LoVo (cell line): ENCODE measurements around the gene NFIA.
A peak's percentile ranks its signal among the peaks of the same experiment; 100 is the strongest.
"Not testable (repeated sequence)": the region's sequence is repeated elsewhere in the genome, so short reads cannot be mapped to it uniquely, and the experiment has no call there.

ENCODE experiments used
- DNase-seq: peaks from one replicate; pipeline ENCODE4 v3.0.0-alpha.2; 2016; ENCODE audit warnings: low spot score

NFIA gene

DNA sequence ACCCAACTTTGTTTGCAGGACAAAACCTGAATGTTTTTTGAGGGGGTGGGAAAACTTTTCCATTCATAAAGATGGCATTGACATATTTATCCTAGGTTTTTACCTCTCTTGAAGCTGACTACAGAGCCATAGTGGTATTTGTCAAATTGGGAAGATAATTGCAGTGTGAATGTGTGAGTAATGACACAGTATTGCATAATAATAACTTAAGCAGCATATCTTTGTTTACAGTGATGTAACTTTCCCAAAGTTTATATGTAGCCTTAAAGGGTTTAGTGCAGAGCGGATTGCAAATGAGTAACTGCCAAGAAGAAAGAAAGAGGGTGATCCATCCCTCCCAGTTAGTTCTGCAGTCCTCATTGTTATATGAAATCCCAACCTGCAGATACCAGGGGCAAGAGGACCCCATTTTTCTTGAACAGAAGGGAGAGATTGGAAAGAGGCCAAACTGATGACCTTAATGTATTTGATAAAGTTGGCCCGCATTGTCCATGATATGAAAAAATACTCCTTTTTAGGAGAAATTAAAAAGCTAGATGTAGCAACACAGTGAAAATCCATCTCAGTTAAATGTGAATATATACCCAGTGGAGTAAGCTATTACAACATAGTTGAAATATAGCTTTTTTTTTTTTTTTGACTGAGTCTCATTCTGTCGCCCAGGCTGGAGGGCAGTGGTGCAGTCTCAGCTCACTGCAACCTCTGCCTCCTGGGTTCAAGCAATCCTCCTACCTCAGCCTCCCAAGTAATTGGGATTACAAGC, 23.7 kb upstream of the NFIA start:
- DNase-seq = no peak

DNA sequence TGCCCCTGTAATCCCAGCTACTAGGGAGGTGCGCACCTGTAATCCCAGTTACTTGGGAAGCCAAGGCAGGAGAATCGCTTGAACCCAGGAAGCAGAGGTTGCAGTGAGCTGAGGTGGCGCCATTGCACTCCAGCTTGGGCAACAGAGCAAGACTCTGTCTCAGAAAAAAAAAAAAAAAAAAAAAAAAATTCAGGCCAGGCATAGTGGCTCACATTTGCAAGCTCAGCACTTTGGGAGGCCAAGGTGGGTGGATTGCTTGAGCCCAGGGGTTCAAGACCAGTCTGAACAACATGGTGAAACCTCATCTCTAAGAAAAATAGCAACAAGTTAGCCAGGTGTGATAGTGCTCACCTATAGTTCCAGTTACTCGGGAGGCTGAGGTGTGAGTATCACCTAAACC, 20.8 kb upstream of the NFIA start:
- not testable (repeated sequence) for DNase-seq

DNA sequence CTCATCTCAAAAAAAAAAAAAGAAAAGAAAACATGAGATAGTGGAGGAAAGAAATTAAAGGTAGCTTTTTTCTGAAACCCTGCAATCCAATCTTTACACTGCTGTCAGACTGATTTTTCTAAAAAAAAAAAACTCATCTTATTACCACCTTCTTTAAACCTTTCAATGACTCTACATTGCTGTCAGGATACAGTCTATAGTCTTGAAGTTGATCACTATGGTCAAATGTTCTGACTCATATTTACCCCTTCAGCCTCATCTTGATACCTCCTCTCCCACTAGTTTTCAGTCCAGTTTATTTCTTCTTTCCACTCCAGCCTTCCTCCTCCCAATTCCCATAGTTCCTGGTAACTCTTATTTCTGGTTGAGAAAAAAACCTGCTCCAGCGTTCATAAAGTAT, 17.7 kb upstream of the NFIA start:
- no peak for DNase-seq

DNA sequence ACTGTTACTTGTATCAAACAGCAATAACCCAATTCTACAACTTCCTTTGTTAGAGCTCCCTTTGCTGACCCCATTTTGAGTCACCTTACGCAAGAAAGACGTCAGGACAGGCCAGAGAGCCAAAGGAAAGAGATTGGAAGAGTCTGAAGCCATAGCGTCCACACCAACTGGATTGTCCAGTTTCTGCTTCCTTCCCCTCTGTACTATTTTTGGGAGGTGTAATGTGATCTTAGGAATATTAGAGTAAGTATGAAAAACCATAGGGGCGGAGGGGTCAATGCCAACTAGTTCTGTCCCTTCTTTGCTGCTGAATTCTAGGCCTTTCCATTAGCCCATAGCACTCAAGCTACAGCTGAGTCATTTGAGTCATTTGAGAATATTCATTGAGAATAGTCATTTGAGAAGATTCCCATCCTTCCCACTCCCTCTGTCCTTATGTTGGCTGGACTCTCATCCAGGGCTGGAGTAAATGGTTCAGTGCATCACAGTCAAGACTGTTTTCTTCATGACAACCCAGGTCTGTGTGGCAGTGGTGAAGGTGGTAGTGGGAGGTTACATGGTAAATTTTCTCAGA, 14.8 kb upstream of the NFIA start:
- DNase-seq = no peak

DNA sequence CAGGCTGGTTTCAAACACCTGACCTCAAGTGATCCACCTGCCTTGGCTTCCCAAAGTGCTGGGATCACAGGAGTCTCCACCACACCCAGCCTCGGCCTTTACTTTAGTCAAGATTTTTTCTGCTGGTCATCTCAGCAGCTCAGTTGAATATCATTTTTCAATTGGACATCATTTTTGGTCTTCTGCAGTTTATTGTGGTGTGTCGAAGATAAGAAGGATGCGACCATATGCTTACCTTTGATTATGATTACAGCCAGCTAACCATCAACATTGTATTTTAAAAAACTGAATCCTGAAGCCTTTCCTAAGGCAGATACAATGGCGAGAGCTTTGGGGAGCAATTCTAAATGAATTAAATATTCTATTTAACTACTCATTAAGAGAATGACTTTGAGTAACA, 12.3 kb upstream of the NFIA start:
- DNase-seq = no peak

DNA sequence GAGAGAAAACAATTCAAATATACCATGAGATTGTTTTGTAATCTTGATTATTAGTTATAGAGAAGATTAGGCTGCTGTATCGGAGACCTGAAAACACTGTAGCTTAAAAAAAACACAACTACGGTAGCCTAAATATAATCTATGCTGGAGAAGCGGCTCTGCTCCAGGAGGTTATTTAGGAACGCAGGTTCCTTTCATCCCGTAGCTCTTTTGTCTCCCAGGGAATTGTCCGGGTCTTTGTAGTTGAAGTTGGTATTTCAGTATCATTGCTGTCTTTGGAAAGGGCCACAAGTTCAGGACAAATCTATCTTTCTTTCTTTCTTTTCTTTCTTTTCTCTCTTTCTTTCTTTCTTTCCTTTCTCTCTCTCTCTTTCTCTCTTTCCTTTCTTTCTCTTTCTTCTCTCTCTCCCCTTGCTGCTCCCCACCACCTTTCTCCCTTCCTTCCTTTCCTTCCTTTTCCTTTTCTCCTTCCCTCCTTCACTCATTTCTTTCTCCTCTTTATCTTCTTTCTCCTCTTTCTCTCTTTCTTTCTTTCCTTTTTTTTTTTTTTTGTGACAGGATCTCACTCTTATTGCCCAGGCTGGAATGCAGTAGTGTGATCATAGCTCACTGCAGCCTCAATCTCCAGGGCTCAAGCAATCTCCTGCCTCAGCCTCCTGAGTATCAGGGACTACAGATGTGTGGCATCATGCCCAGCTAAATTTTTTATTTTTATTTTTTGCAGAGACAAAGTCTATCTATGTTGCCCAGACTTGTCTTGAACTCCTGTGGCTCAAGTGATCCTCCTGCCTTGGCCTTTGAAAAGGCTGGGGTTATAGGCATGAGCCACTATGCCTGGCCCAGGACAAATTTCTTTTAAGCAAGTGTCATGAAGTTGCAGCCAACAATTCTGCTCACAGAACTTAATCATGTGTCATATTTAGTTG, 10.9 kb upstream of the NFIA start:
- DNase-seq = no peak

DNA sequence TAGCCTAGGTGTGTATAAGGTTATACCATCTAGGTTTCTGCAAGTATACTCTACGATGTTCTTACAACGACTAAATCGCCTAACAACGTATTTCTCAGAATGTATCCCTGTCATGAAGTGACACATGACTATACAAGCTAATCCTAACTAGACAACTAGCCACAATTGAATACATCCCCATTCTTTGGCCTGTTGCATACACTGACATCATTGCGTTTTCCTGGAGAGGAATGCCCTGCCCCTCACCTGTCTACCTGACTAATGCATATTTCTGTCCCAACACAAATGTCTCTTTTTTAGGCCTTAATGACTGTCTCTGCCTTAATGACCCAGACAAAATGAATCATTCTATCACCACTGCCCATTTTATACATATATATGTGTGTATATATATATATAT, 8.5 kb upstream of the NFIA start:
- DNase-seq = no peak

DNA sequence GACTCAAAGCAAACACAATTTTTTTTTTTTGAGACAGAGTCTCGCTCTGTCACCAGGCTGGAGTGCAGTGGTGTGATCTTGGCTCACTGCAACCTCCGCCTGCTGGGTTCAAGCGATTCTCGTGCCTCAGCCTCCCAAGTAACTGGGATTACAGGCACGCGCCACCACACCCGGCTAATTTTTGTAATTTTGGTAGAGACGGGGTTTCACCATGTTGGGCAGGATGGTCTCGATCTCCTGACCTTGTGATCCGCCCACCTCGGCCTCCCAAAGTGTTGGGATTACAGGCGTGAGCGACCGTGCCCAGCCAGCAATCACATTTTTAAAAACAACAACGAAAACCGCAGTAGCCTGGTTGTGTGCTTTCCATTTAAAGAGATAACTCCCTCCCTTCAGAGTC, 6.5 kb upstream of the NFIA start:
- DNase-seq = not testable (repeated sequence)

DNA sequence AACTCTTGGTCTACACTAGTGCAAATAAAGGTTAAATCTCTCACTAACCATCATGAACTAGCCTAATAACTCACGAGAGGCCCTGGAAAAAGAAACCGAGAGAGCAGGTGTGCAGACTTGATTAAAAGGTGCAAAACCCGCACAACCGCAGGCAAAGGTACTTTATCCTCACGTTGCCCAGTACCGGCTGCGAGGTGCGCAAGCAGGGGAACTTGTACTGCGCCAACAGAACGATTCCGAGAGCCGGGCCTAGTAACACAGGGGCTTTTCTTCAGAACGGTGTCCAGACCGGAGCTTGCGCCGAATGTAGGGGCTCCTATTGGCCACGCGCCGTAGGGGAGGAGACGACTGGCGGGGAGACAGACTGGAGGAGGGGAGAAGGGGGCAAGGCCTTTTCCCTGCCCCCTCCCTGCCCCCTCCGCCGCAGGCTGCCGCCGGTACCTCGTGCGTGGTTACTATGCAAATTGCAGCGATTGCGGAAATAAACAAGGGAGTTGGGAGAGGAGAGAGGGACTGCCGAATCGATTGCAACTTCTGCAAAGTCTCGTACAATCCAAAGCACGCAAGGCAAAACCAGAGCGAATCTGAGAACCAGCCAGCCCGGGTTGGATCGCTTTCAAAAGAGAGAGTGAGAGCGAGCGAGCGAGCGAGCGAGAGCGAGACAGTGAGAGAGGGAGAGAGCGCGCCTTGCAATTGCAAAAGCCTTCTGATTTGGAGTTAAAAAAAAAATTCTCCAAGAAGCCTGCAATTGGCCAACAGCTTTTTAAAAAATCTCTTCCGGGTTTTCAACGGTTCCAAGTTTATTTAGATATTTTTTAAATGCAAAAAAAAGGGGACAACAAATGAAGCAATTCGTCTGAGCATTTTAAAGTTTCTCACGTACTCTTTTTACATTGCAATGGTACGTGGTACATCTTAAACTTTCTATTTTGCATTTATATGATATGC, 5.4 kb upstream of the NFIA start:
- DNase-seq = peak; percentile 92

DNA sequence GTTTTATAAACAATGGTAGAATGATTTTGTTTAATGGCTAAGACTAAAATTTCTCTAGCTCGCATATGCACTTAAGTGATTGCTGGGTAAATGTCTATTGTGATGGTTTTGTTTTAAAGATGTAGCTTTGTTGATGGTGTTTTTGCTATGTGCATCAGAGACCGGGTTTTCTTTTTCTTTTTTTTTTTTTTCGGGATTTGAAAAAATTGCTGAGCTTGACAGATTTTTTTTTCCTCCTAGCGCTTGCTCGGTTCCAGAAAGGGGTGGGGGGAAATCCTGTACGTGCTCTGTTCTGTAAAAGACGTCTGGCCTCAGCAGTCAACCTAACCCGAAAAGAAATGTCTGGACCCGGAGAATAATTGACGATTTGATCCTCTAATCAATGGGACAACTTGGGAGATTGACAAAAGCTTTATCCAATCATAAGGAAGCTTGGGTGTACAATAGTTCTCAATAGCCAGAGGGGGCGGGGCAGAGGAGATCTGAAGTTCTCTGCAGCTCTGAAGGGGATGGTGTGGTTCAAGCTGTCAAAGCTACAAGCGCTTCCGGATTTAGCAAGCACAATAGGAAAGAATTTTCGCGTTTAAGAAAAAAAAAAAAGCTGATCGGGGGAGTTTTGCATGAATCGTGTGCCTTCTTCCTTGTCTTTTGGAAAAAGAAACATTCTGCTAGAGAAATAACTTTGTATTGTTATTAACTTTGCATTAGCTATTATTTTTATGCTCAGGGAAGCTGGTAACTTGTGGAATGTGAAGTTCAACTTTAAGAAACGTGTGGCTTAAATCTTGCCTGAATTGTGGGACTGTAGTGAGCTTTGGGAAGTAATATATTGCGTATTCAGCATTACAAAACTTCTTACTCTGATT, 4.5 kb upstream of the NFIA start:
- DNase-seq = peak; percentile 98

DNA sequence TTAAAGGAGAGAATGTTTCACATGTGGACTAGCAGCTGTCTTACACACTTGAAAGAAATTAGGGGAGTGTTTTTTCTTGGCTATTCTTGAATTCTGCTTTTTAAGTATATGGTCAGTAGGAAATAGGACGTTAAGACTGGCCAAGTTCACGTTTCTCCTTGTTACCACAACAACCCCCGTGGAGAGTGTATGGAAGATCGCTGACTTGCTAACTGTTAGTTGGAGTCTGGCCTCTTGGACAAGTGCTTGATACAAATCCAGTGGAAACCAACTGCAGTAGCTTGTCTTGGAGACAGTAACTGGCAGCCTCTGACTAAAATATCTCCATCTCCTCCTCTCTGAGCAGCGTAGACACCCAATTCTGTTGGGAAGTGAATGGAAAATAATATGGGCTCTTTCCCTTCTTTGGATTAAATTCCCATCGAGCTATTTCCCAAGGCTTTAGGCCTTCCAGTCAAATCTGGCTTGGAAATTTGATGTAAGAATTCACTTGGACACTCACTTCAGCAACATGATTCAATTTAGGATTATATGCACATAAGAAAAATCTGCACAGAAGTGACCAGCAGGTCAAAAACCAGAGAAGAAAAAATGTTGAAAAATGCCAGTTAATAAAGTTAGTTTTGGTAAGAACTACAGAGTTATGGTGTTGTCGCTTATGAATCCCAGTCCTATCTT, 3.6 kb upstream of the NFIA start:
- DNase-seq = no peak

DNA sequence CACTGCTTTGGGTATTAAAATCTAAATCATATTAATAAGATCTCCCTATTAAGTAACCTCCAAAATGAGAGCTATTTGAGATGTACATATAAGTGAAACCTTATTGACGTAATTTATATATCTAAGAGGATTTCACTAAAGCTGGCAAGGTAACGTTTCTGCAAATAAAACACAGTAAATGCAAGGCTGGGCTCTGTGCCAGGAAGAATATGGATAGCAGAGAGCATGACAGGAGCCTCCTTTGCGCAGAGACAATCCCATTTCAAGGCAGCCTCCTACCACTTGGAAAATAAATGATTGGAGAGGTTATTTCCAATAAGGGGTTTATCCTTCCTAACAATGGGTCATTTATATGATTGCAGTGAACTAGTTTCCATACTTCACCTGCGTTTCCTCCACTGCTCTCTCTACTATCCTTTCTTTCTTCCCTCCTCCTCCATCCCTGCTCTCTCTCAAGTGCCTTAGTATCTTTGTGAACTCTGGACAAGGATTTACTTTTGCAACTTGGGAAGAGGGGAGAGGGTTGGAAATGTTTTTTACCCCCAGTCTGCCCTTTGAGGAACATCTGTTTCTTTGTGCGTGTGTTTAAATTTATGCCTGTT, 3.0 kb upstream of the NFIA start:
- no peak for DNase-seq

DNA sequence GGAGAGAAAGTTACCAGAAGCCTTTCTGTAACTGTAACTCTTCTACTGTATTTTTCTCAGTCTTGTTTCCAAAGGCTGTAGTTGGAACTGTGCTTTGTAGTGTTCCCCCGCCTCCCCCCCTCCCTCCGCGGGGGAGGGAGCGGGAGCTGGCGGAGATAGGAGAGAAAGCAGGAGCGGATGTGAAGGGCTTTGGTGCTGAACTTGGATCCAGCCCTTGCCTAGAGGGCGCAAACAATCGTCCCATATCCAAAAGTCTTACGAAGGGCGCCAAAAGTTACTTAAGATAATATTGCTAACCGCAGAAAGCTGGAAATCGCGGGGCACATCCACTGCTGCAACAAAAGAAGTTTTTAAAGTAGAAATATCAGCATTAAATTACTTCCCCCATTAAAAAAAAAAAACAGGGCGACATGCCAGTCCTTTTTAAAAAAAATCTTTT, 2.4 kb upstream of the NFIA start:
- peak; percentile 69 for DNase-seq

DNA sequence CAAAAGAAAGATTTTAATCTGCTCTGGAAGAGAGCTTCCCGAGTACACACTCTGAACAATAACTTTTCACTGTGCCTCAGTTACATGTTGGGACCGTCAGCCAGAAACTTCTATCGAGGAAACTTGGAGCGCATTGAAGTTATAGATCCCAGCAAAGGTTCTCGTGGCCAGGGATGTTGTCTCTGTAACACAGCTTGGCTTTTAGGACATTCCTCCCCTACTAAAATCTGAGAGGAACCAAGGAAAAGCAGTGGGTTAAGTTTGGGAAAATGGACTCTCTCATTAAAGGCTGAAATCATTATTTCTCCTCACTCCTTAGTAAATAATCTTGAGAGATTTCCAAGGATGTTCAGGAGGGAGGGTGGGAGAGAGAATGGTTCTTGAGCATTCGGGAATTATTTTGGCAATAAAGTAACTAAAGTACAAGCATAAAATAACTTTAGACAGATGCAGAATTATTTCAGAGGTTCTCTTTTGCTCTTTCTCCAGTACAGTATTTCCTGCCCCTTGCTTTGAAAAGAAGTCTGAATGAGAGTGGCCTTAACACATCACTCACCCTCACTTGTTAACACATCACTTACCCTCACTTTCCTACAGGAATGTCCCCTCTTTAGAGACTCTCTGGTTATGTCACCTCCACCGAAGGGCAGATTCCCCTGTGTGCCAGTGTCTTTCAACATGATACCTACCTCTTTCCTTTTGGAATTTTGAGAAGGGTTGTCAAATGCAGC, 1.8 kb upstream of the NFIA start:
- no peak for DNase-seq

DNA sequence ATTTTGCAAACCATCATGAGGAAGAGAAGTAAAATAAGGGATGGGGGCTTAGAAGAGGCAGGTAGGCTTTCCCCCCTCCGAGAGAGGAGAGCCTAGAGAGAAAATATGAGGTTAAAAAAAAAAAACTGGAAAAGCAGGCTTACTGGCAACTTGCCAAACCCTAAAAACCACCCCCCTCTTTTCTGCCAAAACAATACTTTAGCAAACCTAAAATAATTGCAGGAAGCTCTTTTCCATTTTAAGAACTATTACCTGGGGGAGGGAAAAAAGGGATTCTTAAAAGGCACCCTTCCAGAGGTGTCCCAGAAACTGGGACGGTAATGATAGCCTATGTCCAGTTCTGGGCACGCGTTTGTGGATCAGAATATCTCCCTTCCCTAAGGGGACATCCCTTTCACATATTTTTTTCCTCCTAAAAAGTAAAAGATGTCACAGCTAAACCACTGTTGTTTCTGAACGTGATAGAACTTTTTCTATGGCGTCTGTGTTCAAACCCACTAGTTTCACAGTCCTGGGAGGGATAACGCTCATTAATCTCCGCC, 1.1 kb upstream of the NFIA start:
- no peak for DNase-seq

DNA sequence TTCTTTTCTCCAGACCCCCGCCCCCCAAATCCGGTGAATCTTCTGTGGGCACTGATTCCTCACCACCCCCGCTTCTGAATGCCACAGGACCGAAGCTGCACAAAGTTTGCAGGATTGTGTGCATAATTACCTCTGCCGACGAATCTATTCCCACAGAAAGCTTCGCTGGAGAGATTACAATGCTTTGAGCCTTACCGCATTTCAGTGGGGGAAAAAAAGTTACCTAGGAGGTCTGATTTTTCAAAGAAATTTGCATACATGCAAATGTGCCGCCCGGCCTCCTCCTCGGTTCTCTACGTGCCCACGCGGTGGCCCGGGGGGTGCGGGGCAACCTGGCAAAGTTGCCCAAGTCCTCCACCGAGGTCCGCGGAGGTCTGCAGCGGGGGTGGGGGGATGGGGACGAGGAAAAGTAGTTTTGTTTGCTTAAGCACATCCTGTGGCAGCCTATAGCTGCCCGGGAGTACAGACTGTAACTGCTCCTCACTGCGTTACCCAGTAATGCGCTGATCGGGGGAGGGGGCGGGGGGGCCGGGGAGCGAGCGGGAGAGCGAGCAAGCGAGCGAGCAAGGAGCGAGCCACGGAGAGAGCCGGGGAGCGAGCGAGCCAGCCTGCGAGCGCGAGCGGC, 563 bp upstream of the NFIA start:
- peak; percentile 54 for DNase-seq

DNA sequence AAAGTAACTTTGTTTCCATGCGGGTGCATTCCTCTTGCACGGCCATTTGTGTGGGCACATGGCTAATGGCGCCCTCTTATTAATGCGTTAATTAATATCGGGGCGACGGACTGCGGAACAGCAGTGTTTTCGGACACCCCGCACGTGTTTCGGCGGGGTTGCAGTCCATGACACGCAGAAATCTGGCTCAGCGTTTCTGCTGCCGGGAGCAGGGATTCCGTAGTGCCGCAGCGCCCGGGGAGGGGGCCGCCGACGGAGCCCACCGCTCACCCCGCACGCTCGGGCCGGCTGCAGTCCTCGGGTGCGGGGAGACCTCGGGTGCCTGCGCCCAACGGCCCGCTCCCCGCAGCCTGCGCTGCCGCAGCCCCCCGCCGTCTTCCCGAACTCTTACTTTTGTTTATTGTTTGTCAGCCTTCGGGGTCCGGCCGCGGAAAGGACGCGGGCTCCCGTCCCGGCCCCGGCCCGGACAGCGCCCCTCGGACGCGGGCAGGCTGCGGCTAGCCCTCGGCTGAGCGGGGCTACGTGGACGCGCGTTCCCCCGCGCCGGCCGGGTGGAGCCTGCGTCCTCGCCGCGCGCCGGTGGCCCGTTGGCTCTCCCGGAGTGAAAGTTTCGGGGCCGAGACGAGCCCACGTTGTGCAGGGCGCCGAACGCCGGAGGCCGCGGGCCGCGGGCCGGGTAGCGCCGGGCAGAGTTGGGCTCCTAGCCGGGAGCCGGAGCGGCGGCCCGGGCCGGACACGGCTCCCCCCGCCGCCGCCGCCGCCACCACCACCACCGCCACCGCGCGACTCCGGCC, 849 bp downstream of the NFIA start:
- no peak for DNase-seq
